Activated gamma-delta T cell (primary cell): Measurements from ENCODE around the gene CD300LD.
"Not testable (repeated sequence)": the region's sequence is repeated elsewhere in the genome, so short reads cannot be mapped to it uniquely, and the experiment has no call there.

ENCODE experiments used
- DNase-seq: peaks from one replicate; lab custom pipeline; 2025; lab: John Stamatoyannopoulos, UW

Gene CD300LD

DNA sequence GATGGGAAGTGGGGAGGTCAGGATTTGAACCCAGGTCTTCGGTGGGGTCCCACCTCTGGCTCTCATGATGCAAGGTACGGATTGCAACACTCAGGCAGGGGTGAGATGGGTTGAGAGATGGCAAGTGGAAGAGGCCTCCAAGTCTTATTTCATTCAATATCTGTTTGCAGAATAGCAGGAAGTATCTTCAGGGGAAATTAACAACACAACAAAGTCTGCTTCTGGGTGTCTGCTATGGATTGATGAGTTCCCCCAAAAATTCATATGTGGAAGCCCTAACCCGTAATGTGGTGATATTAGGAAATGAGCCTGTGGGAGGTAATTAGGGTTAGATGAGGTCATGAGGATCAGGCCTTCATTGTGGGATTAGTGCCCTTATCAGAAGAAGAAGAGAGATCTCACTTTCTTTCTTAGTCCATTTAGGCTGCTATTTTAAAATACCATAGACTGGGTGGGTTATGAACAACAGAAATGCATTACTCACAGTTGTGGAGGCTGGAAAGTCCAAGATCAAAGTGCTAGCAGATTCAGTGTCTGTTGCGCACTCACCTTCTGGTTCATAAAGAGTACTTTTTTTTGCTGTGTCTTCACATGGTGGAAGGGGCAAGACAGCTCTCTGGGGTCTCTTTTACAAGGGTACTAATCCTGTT, 20.3 kb downstream of the CD300LD start:
- no peak for DNase-seq

DNA sequence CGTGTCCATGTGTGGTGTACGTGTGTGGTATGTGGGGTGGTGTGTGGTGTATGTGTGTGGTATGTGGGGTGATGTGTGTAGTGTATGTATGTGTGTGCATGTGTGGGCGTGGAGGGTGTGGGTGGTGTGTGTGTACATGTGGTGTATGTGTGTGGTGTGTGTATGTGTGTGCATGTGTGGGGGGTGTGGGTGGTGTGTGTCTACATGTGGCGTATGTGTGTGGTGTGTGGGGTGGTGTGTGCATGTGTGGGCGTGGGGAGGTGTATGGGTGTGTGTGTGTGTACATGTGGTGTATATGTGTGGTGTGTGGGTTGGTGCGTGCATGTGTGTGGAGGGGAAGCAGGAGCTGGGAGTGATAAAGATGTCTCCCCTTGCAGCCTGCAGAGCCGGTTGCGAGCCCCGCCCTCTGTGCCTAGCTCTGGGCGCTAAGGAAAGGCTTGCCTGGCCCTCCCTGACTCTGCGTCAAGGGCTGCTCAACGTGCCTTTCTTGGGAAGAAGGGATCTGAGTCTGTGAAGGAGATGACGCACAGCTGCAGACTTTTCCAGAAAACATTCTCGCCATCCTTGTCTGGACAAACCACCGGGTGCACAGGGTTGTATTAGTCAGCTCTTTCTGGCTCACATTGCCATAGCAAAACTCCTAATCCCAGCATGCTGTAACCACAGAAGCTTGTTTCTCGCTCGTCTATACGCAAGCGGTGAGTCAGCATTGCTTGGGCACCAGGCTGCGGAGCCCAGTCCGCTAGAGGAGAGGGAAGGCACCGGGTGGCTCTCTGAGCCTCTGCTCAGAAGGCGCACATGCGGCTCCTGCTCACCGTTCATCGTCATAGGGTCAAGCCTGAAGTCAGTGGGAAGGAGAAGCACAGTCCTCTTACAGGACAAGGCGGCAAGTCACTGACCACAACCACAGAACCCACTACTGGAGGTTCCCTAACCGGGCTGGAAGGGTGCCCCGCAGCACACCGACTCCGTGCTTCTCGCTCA, 22.8 kb downstream of the CD300LD start:
- no peak for DNase-seq

DNA sequence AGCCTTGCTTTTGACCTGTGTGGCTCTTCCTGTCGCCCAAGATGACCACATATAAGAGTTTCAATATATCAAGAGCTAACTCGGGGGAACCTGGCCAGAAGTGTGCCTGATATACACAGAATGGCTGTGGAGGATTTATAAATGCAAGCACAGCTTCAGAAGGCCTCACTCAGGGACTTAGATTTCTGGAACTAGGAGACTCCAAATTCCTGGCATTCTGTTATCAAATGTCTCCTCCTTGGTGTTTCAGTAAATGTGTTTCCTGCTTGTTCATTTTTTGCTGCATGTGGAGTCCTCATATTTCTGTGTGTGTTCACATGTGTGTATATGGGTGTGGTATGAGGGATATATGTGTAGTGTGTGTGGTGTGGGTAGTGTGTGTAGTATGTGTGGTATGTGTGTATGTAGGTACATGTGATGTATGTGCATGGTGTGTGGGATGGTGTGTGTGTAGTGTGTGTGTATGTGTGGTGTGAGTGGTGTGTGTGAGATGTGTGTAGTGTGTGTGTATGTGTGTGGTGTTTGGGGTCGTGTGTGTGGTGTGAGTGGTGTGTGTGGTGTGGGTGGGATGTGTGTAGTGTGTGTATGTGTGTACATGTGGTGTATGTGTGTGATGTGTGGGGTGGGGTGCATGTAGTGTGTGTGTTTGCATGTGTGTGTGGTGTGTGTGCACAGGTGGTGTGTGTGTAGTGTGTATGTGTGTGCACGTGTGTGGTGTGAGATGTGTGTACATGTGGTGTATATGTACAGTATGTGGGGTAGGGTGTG, 23.8 kb downstream of the CD300LD start:
- no peak for DNase-seq

DNA sequence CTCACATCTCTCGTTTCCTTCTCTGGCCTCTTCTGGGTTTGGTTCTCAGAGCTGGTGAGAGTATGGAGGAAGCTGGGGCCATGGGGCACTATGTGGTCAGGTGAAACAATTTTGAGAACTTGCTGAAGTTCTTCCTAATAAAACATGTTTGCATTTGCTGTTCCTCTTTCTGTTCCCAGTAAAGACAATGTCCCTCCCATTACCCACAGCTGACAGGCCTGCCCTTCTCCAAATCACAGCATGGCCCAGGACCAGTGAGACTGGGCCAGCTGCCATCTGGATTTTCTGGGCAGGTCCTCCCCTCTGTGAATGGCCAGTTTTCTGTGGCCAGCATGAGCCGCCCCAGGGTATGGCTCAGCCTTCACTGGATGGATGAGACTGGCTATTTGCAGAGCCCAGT, 24.7 kb downstream of the CD300LD start, which contains the start of gene CD300H:
Gene CD300H, minus strand, starts transcription at position 113 of the 400 bp plus-strand sequence.
- no peak for DNase-seq

DNA sequence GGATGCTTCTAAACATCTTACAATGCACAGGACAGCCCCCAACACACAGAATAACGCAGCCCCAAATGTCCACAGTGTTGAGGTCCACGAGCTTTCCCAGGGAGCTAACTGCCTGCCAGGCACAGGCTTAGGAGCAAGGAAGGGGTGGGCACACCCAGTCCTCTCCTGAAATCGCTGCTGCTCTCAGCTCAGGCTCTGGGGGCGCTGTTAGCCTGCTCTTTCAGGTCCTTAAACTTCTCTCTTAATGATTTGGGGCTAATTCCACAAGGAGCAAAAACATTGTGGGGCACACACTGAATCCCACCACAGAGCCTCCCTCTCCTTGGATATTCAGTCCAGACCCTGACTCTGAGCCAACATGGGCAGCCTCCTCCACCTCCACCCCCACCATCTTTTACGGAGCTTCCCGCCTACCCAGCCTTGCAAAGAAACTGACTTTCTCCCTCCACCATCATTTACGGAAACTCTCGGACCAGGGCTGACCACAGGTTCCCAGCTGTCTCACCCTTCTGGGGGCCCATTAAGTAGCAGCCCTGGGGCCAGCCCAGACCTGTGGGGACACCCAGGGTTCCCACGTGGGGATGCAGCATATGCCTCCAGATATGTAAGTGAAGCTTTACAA, 25.8 kb downstream of the CD300LD start:
- no peak for DNase-seq

DNA sequence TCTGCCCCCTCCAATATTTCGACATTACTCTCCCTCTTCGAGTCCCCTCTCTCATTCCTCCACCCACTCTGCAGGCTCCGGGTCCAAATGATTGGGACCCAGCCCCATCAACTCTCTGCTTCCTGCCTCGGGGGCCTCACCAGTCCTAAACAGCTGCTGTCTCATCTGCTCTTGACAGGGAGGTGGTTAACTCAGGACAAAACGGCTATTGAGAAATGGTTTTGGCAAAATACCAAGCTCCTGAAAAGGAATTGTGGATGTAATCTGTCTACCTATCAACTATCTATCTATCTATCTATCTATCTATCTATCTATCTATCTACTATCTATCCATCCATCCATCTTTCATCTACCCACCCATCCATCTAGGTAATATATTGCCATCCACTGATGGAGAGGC, 27.0 kb downstream of the CD300LD start:
- no peak for DNase-seq

DNA sequence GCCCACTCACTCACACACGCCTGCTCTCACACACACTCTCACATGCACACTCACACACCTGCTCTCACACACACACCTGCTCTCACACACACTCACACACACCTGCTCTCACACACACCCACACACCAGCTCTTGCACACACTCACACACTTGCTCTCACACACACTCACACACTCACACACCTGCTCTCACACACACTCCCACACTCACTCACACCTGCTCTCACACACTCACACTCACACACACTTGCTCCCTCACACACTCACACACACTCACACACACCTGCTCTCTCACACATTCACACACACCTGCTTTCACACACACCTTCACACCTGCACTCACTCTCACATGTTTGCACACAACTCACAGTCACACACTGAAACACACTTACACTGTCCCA, 28.7 kb downstream of the CD300LD start:
- no peak for DNase-seq

DNA sequence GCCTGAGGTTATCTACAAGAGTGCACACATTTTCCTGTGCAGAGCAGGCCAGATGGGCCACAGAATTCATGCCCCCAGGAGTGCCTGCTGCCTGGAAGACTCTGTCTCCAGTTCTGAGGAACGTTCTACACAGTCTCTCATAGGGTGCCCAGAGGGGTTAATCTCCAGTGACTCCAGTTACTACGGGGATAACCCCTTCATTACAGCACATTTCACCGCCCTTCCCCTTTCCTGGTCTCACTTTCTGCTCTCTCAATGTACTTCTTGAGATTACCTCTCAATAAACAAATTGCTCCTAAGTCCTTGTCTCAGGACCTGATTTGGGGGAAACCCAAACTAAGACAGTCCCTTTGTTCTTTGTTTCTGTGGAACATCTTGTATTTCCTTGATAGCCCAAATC, 30.5 kb downstream of the CD300LD start:
- DNase-seq, result no peak

DNA sequence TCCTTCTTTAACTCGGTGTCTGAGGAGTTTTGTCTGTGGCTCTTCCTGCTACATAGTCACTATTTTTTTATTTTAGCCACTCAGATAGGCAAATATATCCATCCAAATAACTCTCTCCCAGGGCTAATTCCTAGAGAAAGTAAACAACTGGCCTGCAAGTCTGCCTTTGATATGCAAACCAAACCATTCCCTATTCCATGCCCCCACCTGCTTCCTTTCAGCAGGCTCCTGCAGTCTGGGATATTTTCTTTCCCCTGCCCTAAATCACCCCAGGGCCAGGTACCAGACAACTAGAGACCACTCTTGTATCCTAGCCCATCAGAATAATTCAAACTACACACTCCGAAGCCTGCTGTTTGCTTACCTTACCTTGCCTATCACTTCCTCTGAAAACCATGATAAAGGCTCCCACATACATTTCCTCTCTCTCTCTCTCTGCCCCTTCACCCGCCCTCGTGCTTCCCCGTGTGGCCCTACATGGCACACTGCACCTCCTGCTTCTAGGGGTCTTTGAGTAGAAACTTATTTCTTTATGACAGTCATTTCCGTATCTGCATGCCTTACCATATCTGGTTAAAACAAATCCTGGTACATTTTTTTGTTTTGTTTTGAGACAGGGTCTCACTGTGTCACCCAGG, 33.1 kb downstream of the CD300LD start:
- no peak for DNase-seq

DNA sequence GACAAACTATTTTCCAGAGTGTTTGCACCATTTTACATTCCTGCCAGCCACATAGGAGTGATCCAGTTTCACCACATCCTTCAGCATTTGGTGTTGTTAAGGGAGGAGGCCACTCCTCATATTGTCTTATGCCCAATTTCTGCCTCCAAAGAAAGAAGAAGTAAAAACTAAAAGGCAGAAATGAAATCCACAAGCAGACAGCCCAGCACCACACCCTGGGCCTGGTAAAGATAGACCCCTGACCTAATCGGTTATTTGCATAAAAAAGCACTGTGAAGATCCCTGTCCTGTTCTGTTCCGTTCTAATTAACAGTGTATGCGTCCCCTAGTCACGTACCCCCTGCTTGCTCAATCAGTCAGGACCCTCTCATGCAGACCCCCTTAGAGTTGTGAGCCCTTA, 33.7 kb downstream of the CD300LD start:
- not testable (repeated sequence) for DNase-seq

DNA sequence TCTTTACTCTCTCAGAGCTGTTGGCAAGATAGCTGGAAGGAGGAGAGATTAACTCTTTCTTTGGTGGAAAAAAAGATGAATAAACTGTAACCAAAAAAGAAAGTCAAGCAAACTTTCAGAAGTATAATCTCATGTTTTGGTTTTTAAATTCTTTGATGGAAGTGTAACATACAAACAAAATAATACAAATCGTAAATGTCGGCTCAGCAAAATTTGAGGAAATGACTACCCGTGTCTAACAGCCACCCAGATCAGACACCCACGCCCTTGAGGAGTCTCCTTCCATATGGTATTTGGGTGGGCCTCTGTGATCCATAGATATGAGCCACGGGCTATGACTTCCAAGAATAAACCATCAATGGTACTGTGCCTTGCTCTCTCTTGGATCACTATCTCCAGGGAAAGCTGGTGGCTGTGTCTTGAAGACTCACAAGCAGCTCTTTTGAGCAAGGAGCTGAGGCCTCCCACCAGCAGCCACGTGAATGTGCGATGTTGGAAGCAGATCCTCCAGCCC, 36.6 kb downstream of the CD300LD start:
- no peak for DNase-seq

DNA sequence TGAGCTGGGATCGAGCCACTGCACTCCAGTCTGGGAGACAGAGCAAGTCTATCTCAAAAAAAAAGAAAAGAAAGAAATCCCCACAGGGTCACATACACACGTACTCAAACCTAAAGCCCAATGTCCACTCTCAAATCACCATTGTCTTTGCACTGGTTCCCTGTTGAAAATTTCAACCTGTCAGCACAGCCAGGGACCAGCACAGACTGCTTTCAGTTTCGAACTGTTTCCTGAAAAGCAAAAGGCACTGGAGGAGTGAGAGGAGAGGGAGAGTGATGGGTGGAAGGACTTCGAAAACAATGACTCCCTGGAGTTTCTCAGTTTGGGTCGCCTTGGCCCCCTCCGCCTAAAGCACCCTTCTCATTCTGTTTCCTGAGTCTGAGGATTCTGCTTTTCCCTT, 37.2 kb downstream of the CD300LD start:
- no peak for DNase-seq

DNA sequence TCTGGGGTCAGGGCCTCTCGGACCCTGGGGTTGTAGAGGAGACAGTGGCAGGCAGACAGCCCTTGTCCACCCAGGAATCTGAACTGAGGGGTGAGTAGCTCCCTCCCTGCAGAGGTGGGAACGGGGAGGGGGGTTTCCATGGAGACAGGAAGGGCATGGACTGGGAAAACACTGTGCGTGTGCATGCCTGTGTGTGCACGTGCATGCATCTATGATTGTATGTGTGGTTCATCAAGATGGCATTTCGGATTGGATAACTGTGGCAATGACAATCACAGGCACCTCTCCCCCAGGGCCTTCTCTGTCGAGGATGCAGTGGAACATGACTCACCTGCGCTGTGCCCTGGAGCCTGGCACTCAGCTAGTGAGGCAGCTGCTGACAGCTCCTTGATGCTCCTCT, 40.0 kb downstream of the CD300LD start:
- no peak for DNase-seq

DNA sequence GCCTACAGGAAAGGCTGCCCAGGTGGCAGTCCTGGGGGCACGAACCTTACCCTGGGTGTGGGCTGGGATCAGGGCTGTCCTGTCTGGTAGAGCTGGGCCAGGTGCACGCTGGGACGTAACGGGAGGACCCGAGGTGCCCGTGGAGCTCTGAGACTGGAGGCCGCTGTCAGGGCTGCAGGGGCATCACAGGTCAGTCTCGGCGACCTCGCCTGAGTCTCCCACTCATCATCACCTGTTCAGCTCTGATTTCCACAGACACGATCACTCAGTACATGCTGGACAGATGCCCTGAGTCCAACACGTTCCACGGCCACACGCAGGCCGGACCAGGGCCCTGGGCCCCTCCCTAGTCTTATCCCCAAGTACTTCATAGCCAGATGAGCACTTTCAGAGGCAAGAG, 41.5 kb downstream of the CD300LD start:
- DNase-seq, result no peak

DNA sequence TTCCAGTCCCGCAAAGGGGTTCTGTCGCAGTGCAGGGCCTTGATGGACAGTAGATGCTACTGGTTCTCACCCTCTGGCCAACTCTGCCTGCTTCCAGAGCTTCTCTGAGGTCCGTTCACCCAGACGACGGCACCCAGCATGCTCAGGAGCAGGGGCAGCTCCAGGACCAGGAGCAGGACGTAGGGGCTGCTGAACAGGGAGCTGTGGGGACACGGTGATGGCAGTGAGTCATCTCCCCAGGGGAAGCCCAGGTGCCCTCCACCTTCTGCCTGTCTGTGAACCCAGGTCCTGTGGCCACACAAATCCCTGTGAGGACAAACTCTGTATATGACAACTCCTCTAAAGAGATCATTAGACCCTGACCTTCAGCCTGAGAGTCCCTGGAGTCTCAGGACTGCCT, 42.7 kb downstream of the CD300LD start:
- no peak for DNase-seq

DNA sequence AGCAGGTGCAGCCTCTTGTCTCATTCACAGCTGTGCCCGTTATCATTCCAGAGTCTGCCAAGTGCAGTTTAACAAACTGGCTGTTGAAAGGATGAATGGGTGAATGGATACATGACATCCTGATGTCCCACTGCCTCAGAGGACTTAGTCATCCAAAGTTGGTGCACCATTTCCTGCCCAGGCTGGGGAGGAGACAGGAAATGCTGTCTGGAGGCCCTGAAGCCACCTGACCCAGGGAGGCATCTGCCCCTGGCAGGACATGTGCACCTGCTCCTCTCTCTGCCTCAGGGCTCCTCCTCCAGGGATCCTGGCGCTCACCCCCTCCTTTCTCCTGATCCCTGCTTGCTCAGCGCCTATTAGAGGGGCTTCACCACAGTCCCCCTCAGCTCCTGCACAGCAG, 44.3 kb downstream of the CD300LD start:
- DNase-seq, result no peak

DNA sequence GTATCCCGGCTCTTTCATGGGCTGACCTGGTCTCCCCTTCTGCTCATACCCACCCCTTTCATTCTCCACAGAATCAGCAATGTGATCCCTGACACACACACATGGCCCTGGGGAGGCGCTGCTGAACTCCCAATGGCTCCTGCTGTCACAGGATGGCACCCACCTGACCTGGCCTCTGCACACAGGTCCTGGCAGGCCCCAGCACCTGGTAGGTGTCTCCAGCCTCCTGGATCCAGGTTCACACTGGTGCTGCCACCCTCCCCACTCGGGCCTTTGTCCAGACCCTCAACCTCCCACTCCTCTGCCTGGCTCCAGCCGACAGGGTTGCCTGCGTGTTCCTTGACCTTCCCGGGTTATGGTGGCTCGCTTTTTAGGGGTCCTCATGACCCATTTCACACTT, 44.8 kb downstream of the CD300LD start:
- no peak for DNase-seq

DNA sequence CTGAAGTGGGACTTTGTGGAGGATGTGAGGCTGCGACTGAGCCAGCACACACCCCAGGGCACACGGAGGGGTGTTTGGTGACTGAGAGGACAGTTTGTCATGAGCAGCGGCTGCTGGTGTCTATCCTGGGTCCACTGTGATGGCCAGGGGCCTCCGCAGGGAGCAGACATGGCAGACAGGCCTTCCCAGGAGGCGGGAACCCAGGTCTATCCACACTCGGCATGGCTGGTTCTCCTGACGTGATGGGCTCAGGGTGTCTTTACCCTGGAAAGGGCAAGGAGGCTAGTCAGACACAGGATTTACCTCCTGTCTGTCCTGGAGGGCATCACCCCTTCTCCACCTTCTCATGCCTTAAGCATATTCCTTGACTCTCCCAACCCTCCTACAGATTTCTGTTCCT, 45.5 kb downstream of the CD300LD start:
- no peak for DNase-seq

DNA sequence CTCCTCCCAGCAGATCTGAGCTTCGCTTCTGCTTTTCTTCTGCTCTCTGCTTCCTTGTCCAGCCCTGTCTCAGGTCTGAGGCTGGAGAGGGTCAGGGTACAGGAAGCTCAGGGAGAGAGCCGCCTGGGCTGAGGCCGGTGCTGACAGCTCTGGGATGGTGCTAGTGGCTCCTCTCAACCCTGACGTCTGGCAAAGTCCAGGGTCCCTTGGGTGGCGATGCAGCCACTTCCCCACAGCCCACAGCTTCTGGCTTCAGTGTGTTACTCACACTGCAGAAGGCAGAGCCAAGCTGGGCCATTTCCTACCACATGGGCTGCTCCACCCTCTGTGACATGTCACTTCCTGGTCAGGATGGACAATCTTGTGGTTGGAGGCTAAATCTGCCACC, 46.2 kb downstream of the CD300LD start, which contains the start of gene CD300C:
Gene CD300C, minus strand, starts transcription at position 273 of the 388 bp plus-strand sequence. CDS start 333 bp downstream, outside the sequence.
- DNase-seq, result no peak

DNA sequence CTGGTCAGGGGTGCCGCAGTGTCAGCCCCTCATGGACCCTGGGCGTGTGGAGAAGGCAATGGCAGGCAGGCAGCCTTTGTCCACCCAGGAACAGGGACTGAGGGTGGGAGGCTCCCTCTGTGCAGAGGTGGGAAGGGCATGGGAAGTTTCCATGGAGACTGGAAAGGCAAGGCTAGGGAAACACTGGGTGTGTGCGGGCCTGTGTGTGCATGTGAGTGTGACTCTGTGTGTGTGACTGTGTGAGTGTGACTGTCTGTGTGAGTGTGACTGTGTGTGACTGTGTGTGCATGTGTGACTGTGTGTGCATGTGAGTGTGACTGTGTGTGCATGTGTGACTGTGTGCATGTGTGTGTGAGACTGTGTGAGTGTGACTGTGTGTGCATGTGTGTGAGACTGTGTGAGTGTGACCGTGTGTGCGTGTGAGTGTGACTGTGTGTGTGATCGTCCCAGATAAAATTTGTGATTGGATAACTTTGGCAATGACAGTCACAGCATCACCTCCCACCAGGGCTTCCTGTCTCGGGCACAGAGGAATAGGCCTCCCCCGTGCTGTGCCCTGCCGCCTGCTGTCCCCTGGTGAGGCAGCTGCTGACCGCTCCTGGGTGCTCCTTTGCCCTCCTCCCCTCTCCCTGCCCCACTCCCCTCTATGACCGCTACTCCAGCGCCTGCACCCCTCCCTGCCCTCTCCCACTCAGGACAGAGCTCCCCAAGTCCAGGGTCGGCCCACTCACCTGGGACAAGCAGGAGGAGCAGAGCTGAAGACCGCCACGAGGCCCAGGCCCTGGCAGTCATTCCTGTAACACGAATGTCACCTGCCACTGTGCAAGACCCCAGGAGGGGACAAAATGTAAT, 46.9 kb downstream of the CD300LD start:
- DNase-seq, result no peak
